Choroid plexus epithelial cell (primary cell): ENCODE measurements around the gene HTRA1.

ENCODE experiments used
- DNase-seq: peaks from one replicate; pipeline ENCODE4 v3.0.0-alpha.2; 2010; ENCODE audit warnings: low read depth
- H3K4me3 ChIP-seq: 2 replicates; pipeline ENCODE4 v1.5.1; 2011; ENCODE audit warnings: low read depth, mild to moderate bottlenecking, control low read depth, low read length, moderate library complexity
- CTCF ChIP-seq: conservative IDR thresholded peaks from 2 replicates; pipeline ENCODE4 v1.5.1; 2011; ENCODE audit warnings: low read depth, mild to moderate bottlenecking, control low read depth, inconsistent platforms, low read length, moderate library complexity

HTRA1 gene

DNA sequence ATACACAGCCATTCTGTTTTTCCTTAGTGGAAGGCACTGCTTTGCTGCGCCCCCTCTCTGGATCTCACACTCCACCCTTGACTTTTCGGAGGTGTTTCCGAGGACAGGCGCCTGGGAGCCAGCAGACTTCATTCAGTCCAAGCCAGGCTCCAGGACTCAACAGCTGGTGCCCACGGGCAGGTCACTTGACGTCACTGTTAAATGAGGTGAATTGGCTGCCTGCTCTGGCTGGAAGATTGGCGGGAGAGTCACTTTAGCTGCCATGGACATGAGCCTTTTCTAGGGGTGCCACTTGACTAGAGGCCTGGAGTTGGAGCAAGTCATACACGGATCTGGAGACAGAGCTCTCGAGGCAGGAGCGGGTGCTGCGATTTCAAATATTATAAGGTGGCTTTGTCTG is 3.2 kb downstream of the HTRA1 start:
- no peak for TF ChIP-seq CTCF
- no peak for DNase-seq
- no peak overlapping the region for H3K4me3 ChIP-seq

- no peak for TF ChIP-seq CTCF
Observed at GRCh38 chr10:122465401-122466040, 4.2 kb downstream of the HTRA1 start.

DNA sequence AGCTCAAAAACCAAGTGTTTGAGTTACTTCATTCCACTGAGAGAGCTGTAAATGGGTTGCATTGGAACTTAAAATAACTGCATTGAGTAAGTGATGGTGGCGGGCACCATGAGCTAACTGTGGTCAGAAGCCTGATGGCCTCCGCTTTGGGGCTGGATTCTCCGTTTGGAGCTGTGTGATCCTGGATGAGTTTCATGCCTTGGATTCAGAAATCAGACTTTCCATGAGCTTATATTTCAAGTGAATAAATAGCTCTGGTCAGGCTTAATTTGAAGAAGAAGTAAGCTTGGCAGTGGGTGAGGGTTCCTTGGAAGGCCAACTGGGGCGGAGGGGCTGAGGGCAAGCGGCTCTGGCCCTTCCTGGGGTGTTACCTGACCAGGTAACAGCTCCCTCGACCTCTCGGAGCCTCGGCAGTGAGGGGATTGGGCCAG is 5.6 kb downstream of the HTRA1 start:
- no peak for TF ChIP-seq CTCF
- no peak for DNase-seq
- no peak overlapping the region for H3K4me3 ChIP-seq

More at GRCh38 chr10:122465401-122466040, 4.2 kb downstream of the HTRA1 start:
- no peak overlapping the region for H3K4me3 ChIP-seq
- DNase-seq, result no peak

DNA sequence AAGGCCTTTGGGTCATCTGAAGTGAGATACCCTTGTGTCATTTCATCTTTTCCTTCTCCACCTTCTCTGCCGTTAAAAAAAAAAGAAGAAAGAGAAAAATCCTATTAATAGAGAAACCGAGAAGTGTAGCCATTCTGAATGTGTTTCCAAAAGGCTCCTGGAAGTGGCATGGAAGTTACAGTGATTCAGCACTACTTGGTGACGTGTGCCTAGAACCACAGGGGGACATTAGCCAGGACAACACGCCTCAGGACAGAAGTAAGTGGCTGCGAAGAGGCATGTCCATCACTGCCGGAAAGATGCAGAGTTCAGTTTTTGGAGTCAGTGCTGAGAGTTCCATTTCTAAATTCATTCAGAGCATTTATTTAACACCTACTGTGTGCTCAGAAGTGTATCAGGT is 6.3 kb downstream of the HTRA1 start:
- H3K4me3 ChIP-seq, result no peak overlapping the region
- TF ChIP-seq CTCF, result no peak

GRCh38 chr10:122468307-122468925 is 7.1 kb downstream of the HTRA1 start:
- no peak for DNase-seq
- H3K4me3 ChIP-seq, result no peak overlapping the region
- no peak for TF ChIP-seq CTCF

More for the DNA sequence above, 6.3 kb downstream of the HTRA1 start:
- no peak for DNase-seq

- peak; percentile 97 for DNase-seq
- no peak for TF ChIP-seq CTCF
- no peak overlapping the region for H3K4me3 ChIP-seq
Observed at GRCh38 chr10:122468926-122469781, 7.8 kb downstream of the HTRA1 start.
